Daoy (cell line): ENCODE results near the gene APH1B. TPM values are rescaled to one million over a fixed set of nuclear protein-coding genes. Genes with fewer than 3 reads are reported as not detected.
"Not testable (repeated sequence)": the region's sequence is repeated elsewhere in the genome, so short reads cannot be mapped to it uniquely, and the experiment has no call there.

Experiments used
- DNase-seq: peaks from one replicate; pipeline ENCODE4 v3.0.0-alpha.2; 2015; ENCODE audit warnings: low read depth
- total RNA-seq: library from RNA; depleted of rRNA; stranded (reverse); fragments of >200 nt; shearing (Covaris generic); gene quantifications from 2 replicates; pipeline ENCODE4 v1.2.3, GENCODE V29; 2014

The APH1B gene
- total RNA-seq, 1 experiment from 2014 or later = 8.1 TPM

GRCh38 chr15:63296195-63296594 lies 18.8 kb downstream of the APH1B start:
- no peak for DNase-seq

DNA sequence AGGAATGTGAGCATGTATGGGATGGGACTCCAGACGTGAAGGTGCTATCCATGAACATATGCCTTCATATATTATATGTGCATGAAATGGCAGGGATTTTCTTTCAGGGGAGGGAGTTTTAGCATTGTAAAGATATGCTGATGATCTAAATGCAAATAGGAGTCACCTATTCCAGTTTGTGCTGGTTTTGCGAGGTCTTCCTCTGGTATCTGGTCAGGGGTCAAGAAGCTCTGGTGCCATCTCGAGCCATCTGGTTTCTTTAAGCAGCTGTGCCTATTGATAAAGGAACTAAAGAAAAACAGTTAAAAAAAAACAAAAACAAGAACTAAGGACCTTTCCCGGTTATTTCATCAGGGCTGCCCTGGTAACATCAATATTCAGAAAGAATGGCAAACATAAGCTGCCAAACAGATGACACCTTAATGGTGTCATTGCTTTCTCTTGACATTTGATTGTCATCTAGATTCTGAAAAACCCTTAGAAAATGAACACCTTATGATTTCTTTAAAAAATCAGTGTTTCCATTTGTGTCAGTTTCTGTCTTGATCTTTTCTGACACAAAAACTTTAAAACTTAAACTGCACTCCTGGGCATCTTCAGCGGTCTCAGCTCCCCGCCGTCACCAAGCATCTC lies 22.7 kb downstream of the APH1B start:
- DNase-seq = no peak

DNA sequence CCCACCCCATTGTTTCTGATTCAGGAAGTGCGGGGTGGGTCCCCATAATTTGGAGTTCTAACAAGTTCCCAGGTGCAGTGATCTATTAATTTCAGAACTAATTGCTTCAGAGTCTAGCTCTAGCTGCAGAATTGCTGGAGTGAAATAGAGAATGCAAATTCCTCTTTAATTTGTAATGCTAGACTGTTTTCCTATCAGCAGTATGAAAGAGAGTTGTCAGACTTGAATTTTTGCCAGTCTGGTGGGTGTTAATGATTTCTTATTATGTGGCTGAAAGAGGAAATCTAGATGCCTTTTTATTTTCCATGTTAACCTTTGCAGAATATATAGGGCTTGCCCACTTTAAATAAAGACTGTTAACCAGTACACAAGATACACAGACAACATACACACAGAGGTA lies 23.7 kb downstream of the APH1B start:
- no peak for DNase-seq

DNA sequence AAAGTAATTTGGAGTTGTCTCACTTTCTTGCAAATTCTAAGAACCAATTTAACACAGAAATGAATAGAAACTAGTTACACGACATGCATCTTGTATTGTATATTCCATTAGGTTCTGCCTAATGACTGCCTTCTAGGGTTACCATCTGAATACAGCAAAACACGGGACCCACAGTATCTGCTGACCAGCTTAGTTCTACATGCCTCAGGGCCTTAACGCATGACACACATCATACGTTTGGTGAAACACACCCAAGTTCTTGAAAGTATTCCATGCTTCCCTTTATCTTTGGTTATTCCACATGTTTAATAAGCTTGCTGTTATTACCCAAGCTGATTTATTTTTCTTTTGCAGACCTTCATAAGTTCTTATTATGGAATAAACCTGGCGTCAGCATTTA lies 27.9 kb downstream of the APH1B start:
- DNase-seq = no peak

GRCh38 chr15:63306492-63307073 lies 29.2 kb downstream of the APH1B start:
- DNase-seq = no peak

- DNase-seq = no peak
Measured at GRCh38 chr15:63308491-63308890, 31.1 kb downstream of the APH1B start.

DNA sequence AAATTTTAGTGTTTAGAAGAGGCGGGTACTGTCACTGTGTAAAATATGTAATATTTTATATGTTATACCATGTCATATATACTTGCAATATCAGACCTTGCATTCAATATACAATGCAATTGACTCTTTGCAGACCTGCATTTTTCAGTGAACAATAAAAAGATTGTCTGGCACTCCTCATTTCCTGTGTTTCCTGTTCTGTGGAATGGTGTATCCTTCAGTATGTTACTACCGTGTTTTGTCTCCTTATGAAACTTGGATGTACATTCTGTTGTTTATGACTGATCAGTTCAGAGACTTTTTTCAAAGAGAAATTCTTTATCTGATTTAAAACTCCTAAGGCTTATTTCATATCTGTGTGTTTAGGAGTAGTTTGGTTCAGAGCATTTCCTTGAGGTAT lies 31.5 kb downstream of the APH1B start:
- DNase-seq = no peak

GRCh38 chr15:63310646-63311045 lies 33.2 kb downstream of the APH1B start:
- no peak for DNase-seq

DNA sequence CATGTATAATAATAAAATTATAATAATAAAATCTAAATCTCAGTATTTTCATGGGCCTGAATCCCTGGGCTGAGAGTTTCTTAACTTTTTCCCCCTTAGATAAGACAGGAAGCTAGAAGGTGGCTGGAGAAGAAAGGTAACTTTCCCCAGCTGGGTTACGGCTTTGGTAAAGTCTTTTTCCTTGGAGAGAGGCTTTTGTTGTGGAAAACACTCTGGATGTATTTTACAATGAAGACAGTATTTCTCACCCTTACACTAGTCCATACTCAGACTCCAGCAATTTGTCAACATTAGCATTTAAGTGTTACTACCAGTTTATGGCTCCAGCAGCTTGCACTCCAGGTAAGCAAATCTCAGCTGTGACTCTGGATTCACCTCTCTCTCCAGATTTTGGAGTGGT lies 34.9 kb downstream of the APH1B start:
- DNase-seq = no peak

DNA sequence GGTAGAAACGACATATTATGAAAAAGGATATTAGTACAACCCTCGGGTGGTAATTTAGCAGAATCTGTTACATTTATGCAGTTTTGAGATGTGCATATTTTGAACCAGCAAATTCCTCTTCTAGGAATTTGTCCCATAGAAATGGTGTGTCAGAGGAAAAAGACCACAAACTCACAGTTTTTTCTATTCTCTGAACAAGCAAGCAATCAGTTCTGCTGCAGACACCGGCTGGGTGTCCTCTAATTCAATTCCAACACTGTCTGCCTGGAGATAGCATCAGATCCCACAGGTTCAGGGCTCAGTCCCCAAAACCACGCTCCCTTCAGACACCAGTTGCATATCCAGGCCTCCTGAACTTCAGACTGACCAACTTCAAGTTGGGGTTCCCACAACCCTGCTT lies 36.4 kb downstream of the APH1B start:
- no peak for DNase-seq

GRCh38 chr15:63314409-63314808 lies 37.0 kb downstream of the APH1B start:
- DNase-seq = no peak

DNA sequence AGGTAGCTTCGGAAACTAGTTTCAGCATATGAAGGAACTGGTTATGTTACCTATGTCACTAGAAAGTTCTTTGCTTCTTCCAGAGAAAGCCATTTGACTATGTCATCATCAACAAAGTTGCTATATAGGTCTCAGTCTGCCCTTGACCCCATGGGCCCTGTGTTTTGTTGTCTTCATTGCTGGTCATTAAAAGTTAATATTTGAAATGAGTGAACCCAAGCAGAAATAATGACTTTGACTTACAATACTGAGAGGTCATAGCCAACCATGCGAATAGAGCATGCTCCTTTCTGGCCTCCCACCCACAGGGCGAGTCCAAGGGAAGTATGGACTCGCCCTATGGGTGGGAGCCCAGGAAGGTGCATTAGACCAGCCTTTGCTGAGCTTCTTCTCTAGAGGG lies 40.9 kb downstream of the APH1B start:
- no peak for DNase-seq

- no peak for DNase-seq
Measured at GRCh38 chr15:63319065-63319464, 41.7 kb downstream of the APH1B start.

GRCh38 chr15:63320446-63320845 lies 43.0 kb downstream of the APH1B start:
- DNase-seq = not testable (repeated sequence)

GRCh38 chr15:63320981-63321380 lies 43.6 kb downstream of the APH1B start:
- not testable (repeated sequence) for DNase-seq

GRCh38 chr15:63321462-63321861 lies 44.1 kb downstream of the APH1B start:
- no peak for DNase-seq

DNA sequence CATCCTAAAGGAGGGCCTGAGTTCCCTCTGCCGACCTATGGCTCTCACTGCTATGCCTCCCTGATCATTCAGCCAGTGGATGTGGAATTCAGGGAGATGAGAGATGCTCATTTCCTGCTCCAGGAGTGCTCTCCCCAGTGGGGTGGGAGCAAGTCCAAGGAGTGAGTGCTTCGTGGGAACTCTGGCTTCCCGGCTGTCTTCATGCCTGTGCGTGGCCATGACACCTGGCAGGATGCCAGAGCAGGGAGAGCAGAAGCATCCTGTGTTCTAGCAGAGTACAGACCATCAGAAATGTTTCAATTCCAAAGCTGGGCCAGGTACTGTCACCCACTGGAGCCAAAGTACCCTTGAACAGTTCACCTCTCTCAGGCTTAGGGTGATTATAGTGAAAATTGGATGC lies 45.1 kb downstream of the APH1B start:
- no peak for DNase-seq

- no peak for DNase-seq
Measured at GRCh38 chr15:63323798-63324563, 46.6 kb downstream of the APH1B start.

GRCh38 chr15:63324770-63325169 lies 47.4 kb downstream of the APH1B start:
- no peak for DNase-seq

- no peak for DNase-seq
Measured at GRCh38 chr15:63327648-63328421, 50.4 kb downstream of the APH1B start.

DNA sequence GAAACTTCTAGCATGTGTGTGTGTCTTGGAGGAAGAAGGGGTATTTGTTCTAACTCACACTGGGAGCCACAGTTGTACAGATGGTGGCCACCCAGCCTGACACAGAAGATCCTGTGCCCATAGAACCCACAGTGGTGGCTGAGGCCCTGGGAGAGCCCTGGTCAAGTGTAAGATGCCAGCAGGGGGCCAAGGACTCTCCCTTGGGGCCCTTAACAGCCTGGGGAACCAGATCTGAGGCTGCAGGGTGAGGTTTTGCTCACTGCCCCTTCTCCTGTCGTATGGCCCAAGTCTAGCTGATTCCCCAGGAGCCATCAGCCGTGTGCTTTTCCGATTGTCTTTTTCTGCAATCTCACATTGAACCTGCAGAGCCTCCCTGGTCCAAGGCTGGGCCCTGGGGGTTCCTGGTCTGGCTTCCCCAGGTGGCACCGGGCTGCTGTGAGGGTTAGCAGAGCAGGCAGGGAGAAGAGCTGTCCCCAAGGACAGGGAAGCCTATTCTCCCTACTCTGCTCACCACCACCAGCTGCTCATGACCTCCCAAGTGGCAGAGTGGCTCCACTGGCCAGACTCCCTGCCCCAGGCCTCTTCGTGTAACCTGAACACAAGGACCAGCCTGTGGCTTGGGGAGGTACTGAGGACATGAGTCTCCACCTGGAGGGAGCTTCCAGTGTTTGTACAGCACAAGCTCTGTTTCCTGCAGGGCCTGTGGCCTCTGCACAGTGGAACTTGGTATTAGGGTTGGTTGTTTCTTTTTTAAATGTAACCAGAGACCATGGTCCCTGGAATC lies 52.4 kb downstream of the APH1B start:
- DNase-seq = no peak

GRCh38 chr15:63330926-63331325 lies 53.5 kb downstream of the APH1B start:
- no peak for DNase-seq
